Smooth muscle cell (in vitro differentiated cells): Measurements from ENCODE around the gene MTA3. TPM values are rescaled to one million over a fixed set of nuclear protein-coding genes. Genes with fewer than 3 reads are reported as not detected.

Source experiments
- DNase-seq: peaks from one replicate; lab custom pipeline; 2025; ENCODE audit not compliant: unreplicated experiment; lab: John Stamatoyannopoulos, UW
- H2AFZ ChIP-seq: fragments of 200-600 bp; sonication (generic); 2 replicates; pipeline ENCODE4 v1.6.0; 2016; ENCODE audit warnings: antibody characterized with exemption, low read depth, mild to moderate bottlenecking
- H3F3A ChIP-seq: fragments of 200-600 bp; sonication (generic); 2 replicates; pipeline ENCODE4 v1.6.0; 2017; ENCODE audit warnings: antibody characterized with exemption, low read depth
- H3K27ac ChIP-seq: fragments of 200-600 bp; sonication (generic); 2 replicates; pipeline ENCODE4 v1.5.1; 2016; ENCODE audit warnings: low read depth, mild to moderate bottlenecking
- H3K27me3 ChIP-seq: fragments of 200-600 bp; sonication (generic); 2 replicates; pipeline ENCODE4 v1.6.1; 2016; ENCODE audit warnings: low read depth, mild to moderate bottlenecking
- H3K36me3 ChIP-seq: fragments of 200-600 bp; sonication (generic); 2 replicates; pipeline ENCODE4 v1.5.1; 2016; ENCODE audit warnings: low read depth
- H3K4me1 ChIP-seq: fragments of 200-600 bp; sonication (generic); 2 replicates; pipeline ENCODE4 v1.5.1; 2016; ENCODE audit warnings: low read depth
- H3K4me2 ChIP-seq: fragments of 200-600 bp; sonication (generic); 2 replicates; pipeline ENCODE4 v1.6.0; 2016; ENCODE audit warnings: mild to moderate bottlenecking
- H3K4me3 ChIP-seq: fragments of 200-600 bp; sonication (generic); 2 replicates; pipeline ENCODE4 v1.5.1; 2016; ENCODE audit warnings: mild to moderate bottlenecking
- H3K79me2 ChIP-seq: fragments of 200-600 bp; sonication (generic); 2 replicates; pipeline ENCODE4 v1.6.0; 2016; ENCODE audit warnings: low read depth, mild to moderate bottlenecking
- H3K9ac ChIP-seq: fragments of 200-600 bp; sonication (generic); 2 replicates; pipeline ENCODE4 v1.6.0; 2016; ENCODE audit warnings: low read depth
- H3K9me3 ChIP-seq: fragments of 200-600 bp; sonication (generic); replicated peaks from 2 replicates; pipeline ENCODE4 v1.5.1; 2016; ENCODE audit warnings: low read depth
- H4K20me1 ChIP-seq: fragments of 200-600 bp; sonication (generic); 2 replicates; pipeline ENCODE4 v1.6.0; 2016; ENCODE audit warnings: low read depth
- WGBS: methylation state at CpG from one replicate; pipeline ENCODE4 v1.1.7; 2016; ENCODE audit warnings: low lambda C conversion rate; 5-methylcytosine and 5-hydroxymethylcytosine counted together
- polyA plus RNA-seq: library from polyadenylated mRNA; unstranded; fragments of >200 nt; fragmentation: Nextera tagmentation; extraction: Ambion mirVana; gene quantifications from 2 replicates; pipeline ENCODE4 v1.2.1, GENCODE V29; 2016
- total RNA-seq: library from RNA; depleted of rRNA; stranded (reverse); fragments of >200 nt; gene quantifications from 2 replicates; pipeline ENCODE4 v1.2.3, GENCODE V29; 2014
- TF ChIP-seq, protein P1 (sequence below): fragments of 200-600 bp; sonication (generic); IDR thresholded peaks from 2 replicates; pipeline ENCODE4 v1.5.1; 2017; ENCODE audit warnings: borderline replicate concordance, mild to moderate bottlenecking, antibody characterized with exemption; ENCODE audit not compliant: insufficient read depth, poor library complexity, severe bottlenecking

MTA3 gene
- total and polyA plus RNA-seq, 2 experiments from 2014 or later, result 27.5 to 29.8 TPM

DNA sequence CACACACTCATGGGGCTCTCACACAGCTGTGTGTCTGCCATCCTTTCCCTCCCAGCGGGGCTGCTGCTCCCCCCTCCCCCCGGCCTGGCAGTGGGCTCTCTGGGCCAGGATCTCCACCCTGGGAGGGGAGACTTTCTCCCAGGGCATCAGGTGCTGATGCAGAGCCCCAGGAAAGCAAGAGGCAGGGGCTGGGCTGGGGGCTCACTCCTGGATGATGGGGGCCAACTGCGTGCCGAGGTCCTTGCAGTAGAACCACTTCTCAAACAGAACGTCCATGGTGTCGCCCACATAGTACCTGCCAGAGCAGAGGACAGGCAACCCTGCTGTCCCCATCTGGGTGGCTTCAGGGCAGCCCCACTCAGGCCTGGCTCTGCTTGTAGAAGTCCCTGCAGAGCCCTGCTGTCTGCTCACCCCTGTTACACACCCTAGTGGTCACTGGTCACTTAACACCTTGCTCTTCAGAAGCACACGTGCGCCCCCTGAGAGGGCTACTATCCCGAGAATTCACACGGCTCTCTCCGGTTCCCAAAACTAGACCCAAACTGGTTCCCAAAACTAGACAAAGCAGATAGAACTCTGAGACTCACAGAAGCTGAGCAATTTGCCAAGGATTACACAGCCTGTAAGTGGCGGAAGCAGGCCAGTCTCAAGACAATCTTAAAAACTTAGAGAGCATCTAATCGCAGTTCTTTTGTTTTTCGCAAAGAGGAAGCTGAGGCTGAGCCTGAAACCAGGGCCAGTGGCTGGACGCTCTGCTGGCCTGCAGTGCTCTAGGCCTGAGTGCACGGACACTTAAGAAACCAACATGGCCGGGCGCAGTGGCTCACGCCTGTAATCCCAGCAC, 202.1 kb downstream of the MTA3 start:
- no peaks in the 10 kb centered on the region for H3K4me1 ChIP-seq
- H4K20me1 ChIP-seq, result no peaks in the 10 kb centered on the region
- no peak overlapping the region for H3K4me2 ChIP-seq
- H3K27ac ChIP-seq, result no peak overlapping the region
- H3K36me3 ChIP-seq, result no peaks in the 10 kb centered on the region
- H3K9me3 ChIP-seq, result no peaks in the 10 kb centered on the region
- 79% methylated on average over 19 of the region's 19 CpGs for WGBS
- H2AFZ ChIP-seq, result no peak overlapping the region
- TF ChIP-seq, protein P1, sequence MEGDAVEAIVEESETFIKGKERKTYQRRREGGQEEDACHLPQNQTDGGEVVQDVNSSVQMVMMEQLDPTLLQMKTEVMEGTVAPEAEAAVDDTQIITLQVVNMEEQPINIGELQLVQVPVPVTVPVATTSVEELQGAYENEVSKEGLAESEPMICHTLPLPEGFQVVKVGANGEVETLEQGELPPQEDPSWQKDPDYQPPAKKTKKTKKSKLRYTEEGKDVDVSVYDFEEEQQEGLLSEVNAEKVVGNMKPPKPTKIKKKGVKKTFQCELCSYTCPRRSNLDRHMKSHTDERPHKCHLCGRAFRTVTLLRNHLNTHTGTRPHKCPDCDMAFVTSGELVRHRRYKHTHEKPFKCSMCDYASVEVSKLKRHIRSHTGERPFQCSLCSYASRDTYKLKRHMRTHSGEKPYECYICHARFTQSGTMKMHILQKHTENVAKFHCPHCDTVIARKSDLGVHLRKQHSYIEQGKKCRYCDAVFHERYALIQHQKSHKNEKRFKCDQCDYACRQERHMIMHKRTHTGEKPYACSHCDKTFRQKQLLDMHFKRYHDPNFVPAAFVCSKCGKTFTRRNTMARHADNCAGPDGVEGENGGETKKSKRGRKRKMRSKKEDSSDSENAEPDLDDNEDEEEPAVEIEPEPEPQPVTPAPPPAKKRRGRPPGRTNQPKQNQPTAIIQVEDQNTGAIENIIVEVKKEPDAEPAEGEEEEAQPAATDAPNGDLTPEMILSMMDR, result peak; percentile 33
- H3F3A ChIP-seq, result no peaks in the 10 kb centered on the region
- H3K4me3 ChIP-seq, result no peak overlapping the region
- DNase-seq, result no peak
- H3K79me2 ChIP-seq, result no peaks in the 10 kb centered on the region
- no peak overlapping the region for H3K9ac ChIP-seq
- no peaks in the 10 kb centered on the region for H3K27me3 ChIP-seq

DNA sequence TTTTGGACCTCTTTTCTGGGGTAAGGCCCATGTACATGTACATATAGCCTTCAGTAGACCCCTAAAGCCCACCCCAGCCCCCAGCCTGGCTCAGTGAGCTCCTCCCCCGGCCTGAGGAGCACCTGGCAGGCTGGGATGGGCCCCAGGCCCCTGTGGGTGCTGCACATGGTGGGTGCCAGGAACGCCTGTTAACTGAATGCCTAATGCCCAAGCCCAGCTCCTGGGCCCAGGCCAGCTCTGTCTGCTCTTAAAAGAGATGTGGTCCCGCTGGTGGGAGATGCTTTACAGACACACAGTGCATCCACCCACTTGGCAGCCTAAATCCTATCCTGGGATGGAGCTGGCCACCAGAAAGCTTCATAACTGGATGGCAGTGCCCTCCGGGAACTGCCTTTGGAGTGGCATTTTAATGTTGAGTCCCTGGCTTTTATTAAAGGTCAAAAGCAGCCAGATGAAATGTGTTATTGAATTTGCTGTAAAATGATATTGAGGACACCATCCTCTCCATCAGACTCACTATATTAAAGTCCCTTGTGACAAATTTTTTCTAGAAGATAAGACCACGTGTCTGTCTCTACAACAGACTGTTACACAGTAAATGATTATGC, 203.2 kb downstream of the MTA3 start:
- H3K4me1 ChIP-seq, result no peaks in the 10 kb centered on the region
- no peaks in the 10 kb centered on the region for H4K20me1 ChIP-seq
- TF ChIP-seq, protein P1, result no peak
- no peak overlapping the region for H3K27ac ChIP-seq
- no peak overlapping the region for H3K9ac ChIP-seq
- H3F3A ChIP-seq, result no peaks in the 10 kb centered on the region
- no peak overlapping the region for H3K4me3 ChIP-seq
- no peaks in the 10 kb centered on the region for H3K79me2 ChIP-seq
- H3K36me3 ChIP-seq, result no peaks in the 10 kb centered on the region
- no peak overlapping the region for H3K4me2 ChIP-seq
- H3K27me3 ChIP-seq, result no peaks in the 10 kb centered on the region
- 97% methylated on average over 5 of the region's 5 CpGs for WGBS
- no peak overlapping the region for H2AFZ ChIP-seq
- DNase-seq, result no peak
- H3K9me3 ChIP-seq, result no peaks in the 10 kb centered on the region

DNA sequence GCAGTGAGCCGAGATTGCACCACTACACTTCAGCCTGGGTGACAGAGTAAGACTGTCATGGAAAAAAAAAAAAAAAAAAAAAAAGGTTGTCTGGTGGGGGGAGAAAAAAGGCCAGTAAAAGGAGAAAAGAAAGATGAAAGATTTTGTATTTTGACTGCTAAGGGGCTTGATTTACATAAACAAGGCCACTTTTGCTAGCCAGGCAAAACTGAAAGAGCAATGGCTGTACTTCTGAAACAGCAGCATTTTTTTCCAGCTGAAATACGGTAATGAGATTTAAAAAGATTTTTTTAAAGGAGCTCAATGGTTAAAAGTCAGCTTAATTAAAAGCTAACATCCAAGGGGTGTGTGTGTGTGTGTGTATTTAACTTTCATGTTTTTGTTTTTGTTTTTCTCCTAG, 206.8 kb downstream of the MTA3 start:
- no peak overlapping the region for H3K27ac ChIP-seq
- no peaks in the 10 kb centered on the region for H3K79me2 ChIP-seq
- DNase-seq, result no peak
- H3K36me3 ChIP-seq, result no peaks in the 10 kb centered on the region
- H3K9me3 ChIP-seq, result no peaks in the 10 kb centered on the region
- no peak overlapping the region for H3K4me2 ChIP-seq
- H3K4me1 ChIP-seq, result no peaks in the 10 kb centered on the region
- no peak overlapping the region for H3K9ac ChIP-seq
- no peaks in the 10 kb centered on the region for H4K20me1 ChIP-seq
- no peak overlapping the region for H3K4me3 ChIP-seq
- no peak overlapping the region for H2AFZ ChIP-seq
- 94% methylated on average over 2 of the region's 2 CpGs for WGBS
- TF ChIP-seq, protein P1, result no peak
- H3K27me3 ChIP-seq, result no peaks in the 10 kb centered on the region
- H3F3A ChIP-seq, result no peaks in the 10 kb centered on the region
